GM18517 (cell line): ENCODE measurements around the gene TUBB1.
A peak's percentile ranks its signal among the peaks of the same experiment; 100 is the strongest.
"Not testable (repeated sequence)": the region's sequence is repeated elsewhere in the genome, so short reads cannot be mapped to it uniquely, and the experiment has no call there.

Experiments used
- ATAC-seq: cut with Tn5 transposase; IDR thresholded peaks from one replicate; pipeline ENCODE4 v1.9.1; 2021; ENCODE audit warnings: mild to moderate bottlenecking, moderate library complexity; ENCODE audit not compliant: unreplicated experiment

Gene TUBB1

DNA sequence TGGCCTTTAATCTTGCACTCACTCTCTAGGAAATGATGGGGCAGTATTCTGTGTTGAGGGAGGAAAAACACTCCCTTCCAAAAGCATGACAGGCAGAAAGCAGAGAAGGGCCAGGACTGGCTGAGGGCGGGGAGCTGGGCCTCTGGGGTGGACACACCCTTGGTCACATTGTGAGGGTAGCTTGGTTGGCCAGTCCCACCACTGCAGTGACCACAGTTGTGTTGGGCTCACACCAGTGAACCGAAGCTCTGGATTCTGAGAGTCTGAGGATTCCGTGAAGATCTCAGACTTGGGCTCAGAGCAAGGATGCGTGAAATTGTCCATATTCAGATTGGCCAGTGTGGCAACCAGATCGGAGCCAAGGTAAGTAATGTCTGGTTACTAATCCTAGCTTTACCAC lies at the start of gene TUBB1:
Gene TUBB1 (plus strand): TSS at position 213 of the 400 bp plus-strand sequence. CDS start 94 bp downstream, at position 307.
- ATAC-seq: no peak

DNA sequence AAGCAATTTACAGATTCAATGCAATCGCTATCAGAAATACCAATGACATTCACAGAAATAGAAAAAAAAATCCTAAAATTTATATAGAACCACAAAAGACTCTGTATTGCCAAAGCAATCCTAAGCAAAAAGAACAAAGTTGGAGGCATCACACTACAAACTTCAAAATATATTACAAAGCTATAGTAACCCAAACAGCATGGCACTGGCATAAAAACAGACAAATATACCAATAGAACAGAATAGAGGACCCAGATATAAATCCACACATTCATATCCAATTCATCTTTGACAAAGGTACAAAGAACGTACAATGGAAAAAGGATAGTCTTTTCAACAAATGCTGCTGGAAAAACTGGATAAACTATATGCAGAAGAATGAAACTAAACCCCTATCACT lies 49.8 kb upstream of the TUBB1 start:
- ATAC-seq: no peak

DNA sequence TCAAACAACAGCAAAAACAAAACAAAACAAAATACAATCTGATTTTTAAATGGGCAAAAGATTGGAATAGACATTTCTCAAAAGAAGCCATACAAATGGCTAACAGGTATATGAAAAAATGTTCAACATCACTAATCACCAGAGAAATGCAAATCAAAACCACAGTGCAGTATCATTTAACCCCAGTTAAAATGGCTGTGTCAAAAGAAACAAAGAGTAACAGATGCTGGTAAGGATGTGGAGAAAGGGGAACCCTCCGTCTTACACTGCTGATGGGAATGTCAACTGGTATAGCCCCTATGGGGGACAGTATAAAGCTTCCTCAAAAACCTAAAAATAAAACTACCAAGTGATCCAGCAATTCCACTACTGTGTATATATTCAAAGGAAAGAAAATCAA lies 49.1 kb upstream of the TUBB1 start:
- no peak for ATAC-seq

DNA sequence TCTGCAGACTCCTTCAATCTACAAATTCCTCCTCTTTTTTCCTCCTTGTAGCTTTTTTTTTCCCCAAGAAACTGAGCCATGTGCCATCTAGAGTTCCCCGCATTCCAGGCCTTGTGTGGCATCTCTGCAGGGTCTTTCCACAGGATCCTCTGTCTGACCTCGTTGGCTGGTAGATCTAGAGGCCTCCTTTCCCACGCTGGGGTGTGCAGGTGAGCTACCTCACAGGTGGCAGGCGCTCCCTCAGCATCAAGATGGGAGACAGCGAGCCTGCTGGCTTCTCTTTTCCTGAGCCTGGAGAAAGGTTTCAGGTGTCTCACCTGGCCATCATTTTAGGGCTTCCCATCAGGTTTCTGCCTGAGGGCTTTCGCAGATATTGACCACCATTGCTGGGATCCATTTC lies 47.8 kb upstream of the TUBB1 start:
- no peak for ATAC-seq

DNA sequence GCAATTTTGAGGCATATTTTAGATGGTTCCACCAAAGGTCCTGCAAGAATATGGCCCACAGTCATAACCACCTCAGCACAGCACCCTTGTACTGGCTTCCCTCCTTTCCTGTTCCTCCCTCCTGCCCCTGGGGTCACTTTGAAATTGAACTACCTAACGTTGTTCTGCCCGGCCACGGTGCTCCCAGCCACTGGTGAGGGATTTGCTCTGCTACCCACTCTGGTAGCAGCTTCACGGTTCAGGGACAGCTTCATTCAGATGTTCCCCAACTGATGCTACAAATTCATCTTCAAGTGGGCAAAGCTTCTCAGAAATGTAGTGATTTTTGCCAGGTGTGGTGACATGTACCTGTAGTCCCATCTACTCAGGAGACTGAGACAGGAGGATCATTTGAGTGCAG lies 46.0 kb upstream of the TUBB1 start:
- ATAC-seq: no peak

DNA sequence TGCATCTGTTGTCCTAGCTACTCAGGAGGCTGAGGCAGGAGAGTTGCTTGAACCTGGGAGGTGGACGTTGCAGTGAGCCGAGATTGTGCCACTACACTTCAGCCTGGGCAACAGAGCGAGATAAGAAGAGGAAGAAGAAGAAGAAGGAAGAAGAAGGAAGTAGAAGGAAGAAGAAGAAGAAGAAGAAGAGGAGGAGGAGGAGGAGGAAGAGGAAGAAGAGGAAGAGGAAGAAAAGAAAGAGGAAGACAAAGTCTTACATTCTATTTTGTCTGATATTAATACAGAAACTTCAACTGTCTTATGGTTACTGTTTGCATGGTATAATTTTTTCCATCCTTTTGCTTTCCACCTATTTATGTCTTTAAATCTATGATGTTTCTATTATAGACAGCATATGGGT lies 45.4 kb upstream of the TUBB1 start:
- no peak for ATAC-seq

DNA sequence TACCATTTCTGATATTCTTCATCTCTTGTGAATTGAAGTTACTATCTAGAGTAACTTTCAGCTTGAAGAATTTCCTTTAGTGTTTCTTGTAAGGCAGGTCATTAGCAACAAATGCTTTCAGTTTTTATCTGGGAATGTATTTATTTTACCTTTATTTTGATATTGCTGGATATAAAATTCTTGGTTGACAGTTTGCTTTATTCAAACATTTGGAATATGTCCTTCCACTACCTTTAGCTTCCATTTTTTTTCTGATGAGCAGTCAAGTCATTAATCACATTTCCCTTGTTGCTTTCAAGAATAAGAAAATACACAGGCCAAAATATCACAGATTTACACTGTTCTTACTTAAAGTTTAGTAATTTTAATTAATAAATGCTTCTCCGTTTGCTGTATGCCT lies 43.9 kb upstream of the TUBB1 start:
- ATAC-seq: no peak

DNA sequence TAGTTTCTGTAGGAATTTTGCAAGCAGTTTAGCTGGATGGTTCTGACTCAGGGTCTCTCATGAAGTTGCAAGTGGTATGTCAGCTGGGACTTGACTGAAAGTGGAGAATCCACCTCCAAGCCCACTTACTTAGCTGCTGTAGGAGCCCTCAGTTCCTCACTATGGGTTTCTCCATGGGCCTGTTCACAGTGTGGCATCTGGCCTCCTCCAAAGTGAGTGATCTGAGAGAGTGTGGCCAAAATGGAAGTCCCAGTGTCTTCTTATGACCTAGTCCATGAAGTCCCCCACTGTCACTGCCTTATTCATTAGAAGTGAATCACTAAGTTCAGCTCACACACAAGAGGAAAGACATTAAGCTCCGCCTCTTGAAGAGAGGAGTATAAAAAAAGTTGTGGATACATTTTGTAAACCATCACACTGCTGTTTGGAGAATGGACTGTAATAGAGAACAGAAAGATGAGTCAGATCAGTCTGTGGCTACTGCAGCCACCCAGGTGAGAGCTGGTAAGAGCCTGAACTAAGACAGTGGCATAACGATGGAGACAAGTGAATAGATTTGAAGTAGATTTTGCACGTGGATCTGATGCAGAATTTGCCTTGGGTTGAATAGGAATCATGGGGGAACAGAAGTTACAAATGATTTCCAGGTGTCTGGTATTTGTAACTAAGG lies 43.0 kb upstream of the TUBB1 start:
- no peak for ATAC-seq

DNA sequence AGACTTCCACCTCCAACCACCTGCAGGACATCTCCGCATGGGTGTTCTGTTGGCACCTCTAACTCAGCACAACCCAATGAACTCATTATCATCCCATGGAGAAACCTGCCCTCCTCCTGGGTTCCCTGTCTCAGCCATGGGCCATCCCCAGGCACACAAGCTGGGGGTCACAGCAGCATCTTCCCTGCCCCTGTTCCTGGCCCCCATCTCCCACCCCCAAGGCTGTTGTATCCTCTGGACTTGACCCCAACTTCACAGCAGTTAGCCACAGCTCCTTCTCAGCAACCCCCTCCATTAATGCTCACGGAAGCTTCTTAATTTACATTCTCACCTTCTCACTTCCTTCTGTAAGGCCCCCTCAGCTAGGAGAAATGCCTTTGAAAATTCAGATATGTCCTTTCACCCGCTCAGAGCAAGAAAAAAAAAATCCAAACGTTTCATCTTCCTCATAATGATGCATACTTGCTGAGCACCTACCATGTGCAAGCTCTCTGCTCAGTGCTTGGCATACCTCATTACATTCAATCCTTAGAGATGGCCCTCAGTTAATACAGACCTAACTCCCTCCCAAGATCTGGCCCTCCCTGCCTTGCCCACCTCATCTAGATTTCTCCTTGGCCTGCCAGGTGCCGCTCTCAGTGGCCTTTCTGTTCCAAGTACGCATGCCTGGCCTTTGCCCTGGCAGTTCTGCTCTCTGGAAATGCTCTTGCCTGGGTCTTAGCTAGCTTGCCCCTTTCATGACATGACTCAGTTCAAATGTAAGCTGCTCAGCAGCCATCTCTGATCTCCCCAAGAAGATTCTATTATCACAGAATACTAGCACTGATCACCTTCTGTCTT lies 40.7 kb upstream of the TUBB1 start:
- no peak for ATAC-seq

DNA sequence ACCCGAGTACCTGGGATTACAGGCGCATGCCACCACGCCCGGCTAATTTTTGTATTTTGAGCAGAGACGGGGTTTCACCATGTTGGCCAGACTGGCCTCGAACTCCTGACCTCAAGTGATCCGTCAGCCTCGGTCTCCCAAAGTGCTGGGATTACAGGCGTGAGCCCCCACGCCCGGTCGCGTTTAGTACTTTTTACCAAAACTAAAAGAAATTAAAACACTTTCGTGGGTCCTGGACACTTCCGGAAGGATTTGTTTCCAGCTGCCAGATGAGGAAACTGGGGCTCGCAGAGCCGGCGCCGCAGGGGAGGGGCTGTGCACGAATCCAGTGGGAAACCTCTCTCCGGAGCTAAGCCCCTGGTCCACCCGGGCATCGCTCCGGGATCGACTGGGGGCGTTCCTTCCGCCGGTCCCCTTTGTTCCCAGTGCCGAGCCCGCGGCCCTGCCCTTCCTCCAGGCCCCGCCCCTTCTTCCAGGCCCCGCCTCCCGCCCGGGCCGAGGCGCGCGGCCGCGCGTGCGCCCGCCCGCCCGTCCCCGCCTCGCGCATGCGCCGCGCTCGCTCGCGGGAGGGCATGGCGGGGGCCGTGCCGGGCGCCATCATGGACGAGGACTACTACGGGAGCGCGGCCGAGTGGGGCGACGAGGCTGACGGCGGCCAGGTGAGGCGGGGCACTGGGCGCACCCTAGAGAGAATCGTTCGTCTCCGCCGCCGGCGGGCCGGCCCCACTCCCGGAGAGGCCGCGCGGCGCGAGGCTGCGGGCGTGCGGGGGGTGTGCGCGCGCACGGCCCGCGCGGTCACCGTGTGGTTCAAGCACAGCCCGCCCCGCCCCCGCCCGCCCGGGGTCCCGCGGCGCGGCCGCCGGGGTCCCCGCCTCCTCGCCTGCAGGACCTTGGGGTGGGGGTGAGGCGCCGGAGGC lies 38.3 kb upstream of the TUBB1 start, which contains the start of gene NELFCD:
Gene NELFCD (plus strand): TSS at position 546 of the 917 bp plus-strand sequence. CDS start 54 bp downstream, at position 600.
- peak; percentile 70 for ATAC-seq

DNA sequence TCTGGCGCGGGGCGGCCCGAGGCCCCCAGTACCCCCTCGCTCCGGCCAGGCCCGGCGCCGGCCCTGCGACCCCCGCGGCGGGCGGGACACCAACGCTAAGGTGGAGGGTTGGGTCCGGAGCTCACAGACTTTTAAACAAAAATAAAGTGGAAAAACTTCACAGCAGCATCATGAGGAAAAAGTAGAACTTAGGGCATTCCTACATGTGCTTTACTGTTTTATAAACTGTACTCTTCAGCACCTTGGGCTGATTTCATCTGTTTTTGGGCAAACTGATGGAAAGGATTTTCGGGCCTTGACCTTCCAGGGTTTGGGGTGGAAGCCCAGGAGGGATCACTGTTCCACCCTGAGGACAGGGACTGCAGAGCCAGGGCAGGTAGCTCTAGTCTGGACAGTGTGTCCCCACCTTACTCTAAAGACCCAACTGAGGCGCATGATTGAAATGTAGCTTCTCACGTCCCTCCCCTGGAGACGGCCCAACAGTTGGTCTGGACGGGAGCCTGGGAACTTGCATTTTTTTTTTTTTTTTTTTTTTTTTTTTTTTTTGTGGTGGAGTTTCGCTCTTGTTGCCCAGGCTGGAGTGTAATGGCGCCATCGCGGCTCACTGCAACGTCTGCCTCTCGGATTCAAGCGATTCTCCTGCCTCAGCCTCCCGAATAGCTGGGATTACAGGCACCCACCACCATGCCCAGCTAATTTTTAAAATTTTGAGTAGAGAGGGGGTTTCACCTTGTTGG lies 37.4 kb upstream of the TUBB1 start:
- ATAC-seq: peak; percentile 20

DNA sequence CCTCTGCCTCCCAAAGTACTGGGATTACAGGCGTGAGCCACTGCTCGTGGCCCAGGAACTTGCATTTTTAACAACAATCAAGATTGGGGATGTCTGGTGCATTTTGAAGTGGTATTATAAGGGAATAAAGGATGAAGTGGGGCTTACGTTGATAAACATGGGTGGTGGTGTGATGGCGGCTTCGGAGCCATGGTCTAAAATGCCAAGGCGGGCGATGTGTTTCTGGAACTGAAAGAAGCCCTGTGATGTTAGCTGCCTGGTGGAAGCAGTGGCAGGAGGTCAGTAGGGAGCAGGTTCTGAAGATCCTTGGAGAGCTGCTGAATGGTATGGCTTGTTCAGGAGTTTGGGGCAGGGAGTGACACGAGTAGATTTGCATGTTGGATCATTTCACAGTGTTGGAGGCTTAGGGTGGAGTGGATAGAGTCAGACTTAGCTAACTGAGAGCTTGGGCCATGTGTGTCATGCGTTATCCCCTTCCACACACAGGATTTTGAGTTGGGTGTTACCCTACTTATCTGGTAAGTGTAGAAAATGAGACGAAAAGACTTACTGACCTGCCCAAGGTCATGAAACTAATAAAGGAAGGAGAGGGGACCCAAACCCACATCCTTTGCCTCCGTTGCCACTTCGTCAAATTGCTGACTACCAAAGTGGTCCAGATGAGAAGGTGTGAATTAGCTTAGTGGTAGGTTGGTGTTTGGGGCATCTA lies 36.7 kb upstream of the TUBB1 start:
- no peak for ATAC-seq

DNA sequence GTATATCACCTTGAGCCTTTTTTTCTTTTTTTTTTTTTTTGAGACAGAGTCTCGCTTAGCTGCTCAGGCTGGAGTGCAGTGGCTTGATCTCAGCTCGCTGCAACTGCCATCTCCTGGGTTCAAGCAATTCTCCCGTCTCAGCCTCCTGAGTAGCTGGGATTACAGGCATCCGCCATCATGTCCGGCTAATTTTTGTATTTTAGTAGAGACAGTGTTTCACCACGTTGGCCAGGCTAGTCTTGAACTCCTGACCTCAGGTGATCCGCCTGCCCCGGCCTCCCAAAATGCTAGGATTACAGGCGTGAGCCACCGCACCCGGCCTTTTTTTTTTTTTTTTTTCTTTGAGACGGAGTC lies 36.1 kb upstream of the TUBB1 start:
- not testable (repeated sequence) for ATAC-seq

DNA sequence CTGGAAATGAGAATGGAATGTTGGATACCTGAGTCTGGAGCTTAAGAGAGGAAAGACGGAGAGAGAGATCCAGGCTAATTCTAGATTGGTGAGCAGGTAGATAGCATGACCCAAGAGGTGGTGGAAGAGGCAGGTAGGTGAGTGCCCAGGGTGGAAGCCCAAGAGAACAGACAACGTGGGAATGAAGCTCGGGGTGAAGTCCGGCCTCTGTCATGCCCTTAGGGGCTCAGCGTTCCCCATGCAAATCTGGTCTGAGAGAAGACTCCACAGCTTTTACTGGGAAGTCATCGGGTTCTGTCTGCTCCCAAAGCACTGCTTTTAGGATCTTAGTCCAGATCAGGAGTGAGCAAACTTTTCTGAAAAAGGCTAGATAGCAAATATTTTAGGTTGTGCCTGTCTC lies 34.5 kb upstream of the TUBB1 start:
- no peak for ATAC-seq

DNA sequence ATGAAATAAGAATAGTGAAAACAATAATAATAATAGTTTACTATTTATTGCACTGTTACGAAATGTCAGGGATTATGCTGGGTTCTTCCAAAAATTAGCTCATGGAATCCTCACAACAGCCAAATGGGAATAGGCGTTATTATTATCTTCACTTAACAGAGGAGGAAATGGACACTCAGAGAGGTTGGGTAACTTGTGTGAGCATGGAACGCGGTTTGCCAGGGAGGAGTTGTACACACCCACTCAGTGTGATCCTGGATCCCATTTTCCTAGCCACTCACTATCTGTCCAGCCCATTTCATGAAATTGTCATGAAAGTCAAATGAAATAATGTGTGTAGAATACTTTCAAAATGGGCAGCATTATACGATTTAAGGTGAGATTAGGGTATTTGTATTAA lies 33.6 kb upstream of the TUBB1 start:
- ATAC-seq: no peak

DNA sequence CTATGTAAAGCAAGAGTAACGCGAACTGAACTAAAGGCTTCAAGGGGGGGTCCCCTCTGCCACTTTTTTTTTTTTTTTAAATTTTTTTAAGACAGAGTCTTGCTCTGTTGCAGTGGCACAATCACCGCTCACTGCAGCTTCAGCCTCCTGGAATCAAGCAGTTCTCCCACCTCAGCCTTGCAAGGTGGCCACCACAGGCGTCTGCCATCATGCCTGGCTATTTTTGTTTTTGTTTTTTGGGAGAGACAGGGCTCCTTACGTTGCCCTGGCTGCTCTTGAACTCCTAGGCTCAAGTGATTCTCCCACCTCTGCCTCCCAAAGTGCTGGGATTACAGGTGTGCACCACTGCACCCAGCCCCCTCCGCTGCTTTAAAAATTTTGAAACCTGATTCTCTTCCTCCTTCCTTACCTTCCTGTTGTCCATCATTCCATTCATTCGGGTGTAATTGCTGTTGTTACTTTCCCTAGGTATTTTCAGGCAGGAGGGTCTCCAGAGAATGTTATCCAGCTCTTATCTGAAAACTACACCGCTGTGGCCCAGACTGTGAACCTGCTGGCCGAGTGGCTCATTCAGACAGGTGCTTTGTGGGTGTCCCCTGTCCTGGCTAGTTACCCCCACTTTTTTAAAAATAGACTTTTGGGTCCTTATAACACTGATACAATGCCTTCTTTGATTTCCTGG lies 32.8 kb upstream of the TUBB1 start:
- no peak for ATAC-seq

DNA sequence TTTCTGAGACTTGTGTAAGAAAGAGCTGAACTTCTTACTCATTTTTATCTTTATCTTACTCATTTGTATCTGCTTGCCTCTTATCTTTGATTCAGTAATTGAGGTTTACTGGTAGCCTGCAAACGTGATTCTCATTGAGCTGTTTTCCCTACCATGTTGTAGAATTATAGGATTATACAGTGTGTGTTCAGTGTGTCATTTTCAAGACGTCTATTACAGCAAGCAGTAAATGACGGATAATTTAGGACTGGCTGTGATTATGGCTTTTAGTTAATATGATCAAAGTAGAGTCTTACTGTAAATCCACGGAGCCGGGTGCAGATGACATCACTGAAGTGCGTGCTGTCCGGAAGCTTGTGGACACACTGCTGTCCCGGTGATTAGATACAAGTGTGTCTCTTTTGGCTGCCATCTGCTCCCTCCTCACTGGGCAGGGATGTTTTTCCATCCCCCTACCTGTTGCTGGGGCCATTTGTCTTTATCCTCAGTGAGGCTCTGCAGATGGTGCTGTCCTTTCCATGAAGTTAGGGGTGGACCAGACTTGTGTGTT lies 32.2 kb upstream of the TUBB1 start:
- ATAC-seq: no peak

DNA sequence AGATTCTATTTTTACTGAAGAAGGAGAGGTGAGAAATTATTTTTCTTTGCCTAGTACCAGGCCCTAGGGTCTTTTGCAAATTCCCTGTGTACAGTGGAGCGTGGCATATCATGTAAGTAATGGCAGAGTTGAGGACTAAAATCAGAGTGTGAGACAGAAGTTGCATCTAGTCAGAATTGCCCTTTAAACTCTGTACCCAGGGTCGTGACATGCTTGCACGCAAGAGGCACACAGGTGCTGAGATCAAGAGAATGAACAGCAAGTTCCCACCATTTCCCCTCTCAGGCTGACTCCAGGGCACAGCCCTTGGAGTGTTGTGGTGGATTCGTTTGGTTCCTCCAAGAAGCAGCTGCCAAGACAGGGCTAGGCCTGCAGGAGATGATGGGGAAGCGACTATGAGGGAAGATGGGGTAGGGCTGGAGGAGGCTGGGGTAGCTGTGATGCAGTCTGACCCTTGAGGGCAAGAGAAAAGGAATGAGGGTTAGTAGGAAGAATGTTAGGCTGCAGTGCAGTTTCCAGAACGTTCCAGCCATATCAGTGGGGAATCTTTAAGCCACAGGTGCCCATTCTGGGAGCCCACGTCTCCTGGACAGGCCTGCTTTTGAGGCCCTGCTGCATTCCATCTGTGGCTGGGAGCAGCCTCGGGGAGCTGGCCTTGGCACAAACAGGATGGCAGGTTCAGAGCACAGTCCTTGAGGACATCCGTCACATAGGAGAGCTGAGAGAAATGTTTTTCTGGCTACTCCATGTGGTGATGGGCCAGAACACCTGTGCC lies 31.3 kb upstream of the TUBB1 start:
- no peak for ATAC-seq

DNA sequence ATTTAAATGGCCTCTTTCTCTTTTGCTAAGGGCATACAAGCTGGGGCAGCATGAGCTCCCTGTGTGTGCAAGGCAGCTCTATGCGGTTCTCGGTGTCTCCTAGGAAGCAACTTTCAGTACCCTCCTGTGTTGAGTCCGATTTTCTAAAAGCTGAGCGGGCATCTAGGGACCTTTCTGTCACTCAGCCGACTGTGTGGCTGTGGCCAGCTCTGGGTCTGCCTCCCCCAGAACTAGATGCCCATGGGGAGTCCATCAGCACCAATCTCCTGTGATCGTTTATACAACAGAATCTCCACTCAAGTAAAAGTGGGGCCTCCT lies 30.7 kb upstream of the TUBB1 start:
- no peak for ATAC-seq
